A673 (cell line): ENCODE results near the gene UBL4B.

ENCODE experiments used
- CTCF ChIP-seq: fragments of 300-800, 200-600 bp; sonication (generic); conservative IDR thresholded peaks from 2 replicates; pipeline ENCODE4 v1.5.1; 2017; ENCODE audit warnings: low read depth, mild to moderate bottlenecking, antibody characterized with exemption, low read length, moderate library complexity, mixed read lengths
- EZH2 ChIP-seq: fragments of 200-600 bp; sonication (generic); IDR thresholded peaks from 2 replicates; pipeline ENCODE4 v1.6.1; 2017; ENCODE audit warnings: borderline replicate concordance, low read depth, mild to moderate bottlenecking, mixed read lengths, antibody characterized with exemption, low read length; ENCODE audit not compliant: poor library complexity, severe bottlenecking

GRCh38 chr1:110063781-110064180 lies 48.5 kb upstream of the UBL4B start:
- TF ChIP-seq CTCF = no peak
- no peak for TF ChIP-seq EZH2
